ENCODE data around the gene IRX4. TPM values are rescaled to one million over a fixed set of nuclear protein-coding genes. Genes with fewer than 3 reads are reported as not detected.

IRX4 gene
- not detected for total RNA-seq
- polyA plus RNA-seq, result not detected

GRCh38 chr5:1882337-1883119, at the start of gene IRX4:
Gene IRX4, minus strand, starts transcription at chr5:1882925. Its CDS starts 278 bp downstream, at chr5:1882647.
- peak within 1 kb of the TSS in 1 of 3 donors; percentile 4 for H3K4me3 ChIP-seq (ENCODE audit: low read depth in 1 of 3, low read length in 3 of 3)
- H3K36me3 ChIP-seq (ENCODE audit: control insufficient read depth in 4 of 4, insufficient read depth in 3 of 4, low read depth in 1 of 4, low read length in 3 of 4), result no peaks in the 10 kb centered on the region
- H3K27me3 ChIP-seq (ENCODE audit: control insufficient read depth in 4 of 4, insufficient read depth in 4 of 4, low read length in 3 of 4), result peaks cover 0 to 63% (median 10%) of the 10 kb centered on the region in 4 donors
- H3K9ac ChIP-seq (ENCODE audit: low read depth in 1 of 2, low read length in 2 of 2), result no peak within 1 kb of the TSS
- DNase-seq (ENCODE audit: low spot score), result no peak
- no peaks in the 10 kb centered on the region for H3K9me3 ChIP-seq (ENCODE audit: control insufficient read depth in 4 of 4, low read length in 3 of 4)
- no peak within 1 kb of the TSS for H3K27ac ChIP-seq (ENCODE audit: low read depth in 1 of 2, low read length in 2 of 2)
- peaks cover 13 to 23% (median 15%) of the 10 kb centered on the region in 4 donors for H3K4me1 ChIP-seq (ENCODE audit: control insufficient read depth in 4 of 4, insufficient read depth in 4 of 4, low read length in 3 of 4)
- TF ChIP-seq FOXA1 (IDR thresholded peaks at IDR 0.05), result no peak
- 3% methylated on average over 83 of the region's 83 CpGs for WGBS

DNA sequence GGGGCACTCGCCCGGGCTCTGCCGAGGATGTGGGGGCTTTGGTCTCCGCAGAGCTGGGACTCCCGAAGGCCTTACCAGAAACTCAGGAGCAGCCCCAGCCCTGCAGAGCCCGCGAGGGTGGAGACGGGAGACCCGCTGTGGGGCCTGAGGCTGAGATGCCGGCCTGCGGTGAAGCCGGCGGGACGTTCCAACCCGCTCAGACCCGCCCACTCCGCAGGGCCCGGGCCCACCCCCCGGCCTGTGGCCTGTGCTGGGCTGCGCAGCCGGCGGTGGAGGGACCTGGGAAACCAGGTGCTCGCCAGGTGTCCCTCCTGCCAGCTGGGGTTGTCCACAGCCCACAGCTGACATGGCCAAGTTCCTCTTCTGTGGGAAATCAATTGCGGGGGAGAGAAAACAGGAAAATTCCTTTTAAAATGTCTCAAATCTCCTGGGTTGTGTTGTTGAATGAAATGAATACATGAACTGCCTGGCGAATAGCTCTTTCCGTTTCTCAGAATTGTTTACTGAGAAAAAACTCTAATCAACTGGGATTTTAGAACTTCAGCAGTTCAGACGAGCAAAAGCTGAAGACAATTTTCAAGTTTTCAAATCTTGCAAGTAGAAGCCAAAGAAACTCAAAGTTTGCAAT, 49.0 kb upstream of the IRX4 start:
- no peak overlapping the region for H3K4me3 ChIP-seq (ENCODE audit: low read depth in 1 of 3, low read length in 3 of 3)
- no peak for TF ChIP-seq RAD21 (IDR thresholded peaks at IDR 0.05)
- TF ChIP-seq CTCF (IDR thresholded peaks at IDR 0.05; ENCODE audit: low read depth, low read length, missing input control), result no peak
- TF ChIP-seq, protein P1, sequence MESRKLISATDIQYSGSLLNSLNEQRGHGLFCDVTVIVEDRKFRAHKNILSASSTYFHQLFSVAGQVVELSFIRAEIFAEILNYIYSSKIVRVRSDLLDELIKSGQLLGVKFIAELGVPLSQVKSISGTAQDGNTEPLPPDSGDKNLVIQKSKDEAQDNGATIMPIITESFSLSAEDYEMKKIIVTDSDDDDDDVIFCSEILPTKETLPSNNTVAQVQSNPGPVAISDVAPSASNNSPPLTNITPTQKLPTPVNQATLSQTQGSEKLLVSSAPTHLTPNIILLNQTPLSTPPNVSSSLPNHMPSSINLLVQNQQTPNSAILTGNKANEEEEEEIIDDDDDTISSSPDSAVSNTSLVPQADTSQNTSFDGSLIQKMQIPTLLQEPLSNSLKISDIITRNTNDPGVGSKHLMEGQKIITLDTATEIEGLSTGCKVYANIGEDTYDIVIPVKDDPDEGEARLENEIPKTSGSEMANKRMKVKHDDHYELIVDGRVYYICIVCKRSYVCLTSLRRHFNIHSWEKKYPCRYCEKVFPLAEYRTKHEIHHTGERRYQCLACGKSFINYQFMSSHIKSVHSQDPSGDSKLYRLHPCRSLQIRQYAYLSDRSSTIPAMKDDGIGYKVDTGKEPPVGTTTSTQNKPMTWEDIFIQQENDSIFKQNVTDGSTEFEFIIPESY (IDR thresholded peaks at IDR 0.05), result no peak
- no peak for TF ChIP-seq RXRA (IDR thresholded peaks at IDR 0.05)
- TF ChIP-seq, protein P2, sequence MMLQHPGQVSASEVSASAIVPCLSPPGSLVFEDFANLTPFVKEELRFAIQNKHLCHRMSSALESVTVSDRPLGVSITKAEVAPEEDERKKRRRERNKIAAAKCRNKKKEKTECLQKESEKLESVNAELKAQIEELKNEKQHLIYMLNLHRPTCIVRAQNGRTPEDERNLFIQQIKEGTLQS (IDR thresholded peaks at IDR 0.05), result no peak
- no peak for TF ChIP-seq TAF1 (conservative IDR thresholded peaks at IDR 0.05)
- no peak for TF ChIP-seq GABPA (IDR thresholded peaks at IDR 0.05 in 1 of 2, conservative IDR thresholded peaks at IDR 0.05 in 1 of 2)
- no peak for TF ChIP-seq FOXA1 (IDR thresholded peaks at IDR 0.05)
- TF ChIP-seq YY1 (IDR thresholded peaks at IDR 0.05), result no peak
- TF ChIP-seq HNF4A (conservative IDR thresholded peaks at IDR 0.05), result no peak
- no peak for TF ChIP-seq SP1 (IDR thresholded peaks at IDR 0.05)
- TF ChIP-seq EGR1 (IDR thresholded peaks at IDR 0.05; ENCODE audit: low read depth in 2 of 2), result no peak
- TF ChIP-seq, protein P3, sequence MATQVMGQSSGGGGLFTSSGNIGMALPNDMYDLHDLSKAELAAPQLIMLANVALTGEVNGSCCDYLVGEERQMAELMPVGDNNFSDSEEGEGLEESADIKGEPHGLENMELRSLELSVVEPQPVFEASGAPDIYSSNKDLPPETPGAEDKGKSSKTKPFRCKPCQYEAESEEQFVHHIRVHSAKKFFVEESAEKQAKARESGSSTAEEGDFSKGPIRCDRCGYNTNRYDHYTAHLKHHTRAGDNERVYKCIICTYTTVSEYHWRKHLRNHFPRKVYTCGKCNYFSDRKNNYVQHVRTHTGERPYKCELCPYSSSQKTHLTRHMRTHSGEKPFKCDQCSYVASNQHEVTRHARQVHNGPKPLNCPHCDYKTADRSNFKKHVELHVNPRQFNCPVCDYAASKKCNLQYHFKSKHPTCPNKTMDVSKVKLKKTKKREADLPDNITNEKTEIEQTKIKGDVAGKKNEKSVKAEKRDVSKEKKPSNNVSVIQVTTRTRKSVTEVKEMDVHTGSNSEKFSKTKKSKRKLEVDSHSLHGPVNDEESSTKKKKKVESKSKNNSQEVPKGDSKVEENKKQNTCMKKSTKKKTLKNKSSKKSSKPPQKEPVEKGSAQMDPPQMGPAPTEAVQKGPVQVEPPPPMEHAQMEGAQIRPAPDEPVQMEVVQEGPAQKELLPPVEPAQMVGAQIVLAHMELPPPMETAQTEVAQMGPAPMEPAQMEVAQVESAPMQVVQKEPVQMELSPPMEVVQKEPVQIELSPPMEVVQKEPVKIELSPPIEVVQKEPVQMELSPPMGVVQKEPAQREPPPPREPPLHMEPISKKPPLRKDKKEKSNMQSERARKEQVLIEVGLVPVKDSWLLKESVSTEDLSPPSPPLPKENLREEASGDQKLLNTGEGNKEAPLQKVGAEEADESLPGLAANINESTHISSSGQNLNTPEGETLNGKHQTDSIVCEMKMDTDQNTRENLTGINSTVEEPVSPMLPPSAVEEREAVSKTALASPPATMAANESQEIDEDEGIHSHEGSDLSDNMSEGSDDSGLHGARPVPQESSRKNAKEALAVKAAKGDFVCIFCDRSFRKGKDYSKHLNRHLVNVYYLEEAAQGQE (IDR thresholded peaks at IDR 0.05), result no peak
- TF ChIP-seq FOXA2 (IDR thresholded peaks at IDR 0.05), result no peak
- no peak for TF ChIP-seq MAX (IDR thresholded peaks at IDR 0.05)
- no peak for TF ChIP-seq NR2F2 (IDR thresholded peaks at IDR 0.05)
- TF ChIP-seq HNF4G (IDR thresholded peaks at IDR 0.05), result no peak
- TF ChIP-seq JUND (IDR thresholded peaks at IDR 0.05), result no peak
- peaks cover 2 to 12% (median 6%) of the 10 kb centered on the region in 4 donors for H3K27me3 ChIP-seq (ENCODE audit: control insufficient read depth in 4 of 4, insufficient read depth in 4 of 4, low read length in 3 of 4)
- no peak overlapping the region for H3K27ac ChIP-seq (ENCODE audit: low read depth in 1 of 2, low read length in 2 of 2)
- no peak for DNase-seq (ENCODE audit: low spot score)
- no peak overlapping the region for H3K9ac ChIP-seq (ENCODE audit: low read depth in 1 of 2, low read length in 2 of 2)
- no peaks in the 10 kb centered on the region for H3K9me3 ChIP-seq (ENCODE audit: control insufficient read depth in 4 of 4, low read length in 3 of 4)
- 10% methylated on average over 27 of the region's 27 CpGs for WGBS
- H3K36me3 ChIP-seq (ENCODE audit: control insufficient read depth in 4 of 4, insufficient read depth in 3 of 4, low read depth in 1 of 4, low read length in 3 of 4), result no peaks in the 10 kb centered on the region
- H3K4me1 ChIP-seq (ENCODE audit: control insufficient read depth in 4 of 4, insufficient read depth in 4 of 4, low read length in 3 of 4), result no peaks in the 10 kb centered on the region
